K562 (cell line): ENCODE measurements around the gene CRADD. TPM values are rescaled to one million over a fixed set of nuclear protein-coding genes. Genes with fewer than 3 reads are reported as not detected.
A peak's percentile ranks its signal among the peaks of the same experiment; 100 is the strongest.

Experiments used
- ATF1 ChIP-seq, 2 experiments: fragments of 450-650 bp in 1 of 2; IDR thresholded peaks; 2 replicates each; pipeline ENCODE4 v1.6.1; 2016; ENCODE audit warnings: missing compliant biosample characterization in 1 of 2, missing genetic modification characterization in 1 of 2
- DMBX1 ChIP-seq: fragments of 250-450 bp; sonication (Bioruptor Pico); IDR thresholded peaks from 2 replicates; pipeline ENCODE4 v1.8.0; 2022; ENCODE audit warnings: inconsistent platforms, mild to moderate bottlenecking, moderate library complexity, borderline replicate concordance
- DPF2 ChIP-seq: fragments of 450-650 bp; IDR thresholded peaks from 2 replicates; pipeline ENCODE4 v1.6.1; 2016
- ELF1 ChIP-seq: fragments of 200-800 bp; sonication (Bioruptor generic); IDR thresholded peaks from 2 replicates; pipeline ENCODE4 v1.6.1; 2016; ENCODE audit warnings: missing genetic modification characterization, missing compliant biosample characterization
- JUN ChIP-seq, 2 experiments: sonication (generic) in 1 of 2; formaldehyde crosslinking in 1 of 2; IDR thresholded peaks; 2 replicates each; pipeline versions ENCODE4 v1.6.1 to v1.8.0; 2012 to 2022; ENCODE audit warnings: borderline replicate concordance in 2 of 2, mild to moderate bottlenecking in 2 of 2, improper control_type of control experiment in 1 of 2, low read depth in 1 of 2, low read length in 1 of 2, missing genetic modification reagents in 1 of 2
- MAZ ChIP-seq, 2 experiments: fragments of 450-650 bp in 1 of 2; sonication (generic) in 1 of 2; formaldehyde crosslinking; IDR thresholded peaks in 1 of 2; conservative IDR thresholded peaks in 1 of 2; 2 replicates each; pipeline versions ENCODE4 v1.4.0 to v1.5.0; 2020; ENCODE audit warnings: mild to moderate bottlenecking in 1 of 2, missing genetic modification reagents in 1 of 2
- MCM2 ChIP-seq: fragments of 450-650 bp; IDR thresholded peaks from 2 replicates; pipeline ENCODE4 v1.6.1; 2017; ENCODE audit warnings: low read depth, mild to moderate bottlenecking
- MEIS2 ChIP-seq: fragments of 450-650 bp; IDR thresholded peaks from 2 replicates; pipeline ENCODE4 v1.6.1; 2014; ENCODE audit warnings: mild to moderate bottlenecking; ENCODE audit not compliant: partially characterized antibody
- NBN ChIP-seq: fragments of 450-650 bp; IDR thresholded peaks from 2 replicates; pipeline ENCODE4 v1.6.1; 2016; ENCODE audit warnings: low read depth, mild to moderate bottlenecking
- PTTG1 ChIP-seq: fragments of 450-650 bp; IDR thresholded peaks from 2 replicates; pipeline ENCODE4 v1.6.1; 2016; ENCODE audit warnings: low read depth, mild to moderate bottlenecking, missing genetic modification characterization, missing compliant biosample characterization
- RBM25 ChIP-seq: fragments of 200-400 bp; formaldehyde crosslinking; IDR thresholded peaks from 2 replicates; pipeline ENCODE4 v1.6.1; 2018; ENCODE audit warnings: low read length, low read depth, moderate library complexity; ENCODE audit not compliant: severe bottlenecking
- ZBTB17 ChIP-seq: fragments of 450-650 bp; formaldehyde crosslinking; IDR thresholded peaks from 2 replicates; pipeline ENCODE4 v1.4.0; 2020; ENCODE audit warnings: mild to moderate bottlenecking
- ZNF583 ChIP-seq: fragments of 250-450 bp; sonication (Bioruptor Pico); IDR thresholded peaks from 2 replicates; pipeline ENCODE4 v1.4.0; 2020
- ZNF785 ChIP-seq: fragments of 250-450 bp; sonication (Bioruptor Pico); IDR thresholded peaks from 2 replicates; pipeline ENCODE4 v1.4.0; 2020; ENCODE audit warnings: mild to moderate bottlenecking
- polyA plus RNA-seq, 8 experiments: library from polyadenylated mRNA; depleted of rRNA in 4 of 8; stranded (reverse) in 5 of 8; unstranded in 3 of 8; fragments of >200 nt; fragmentation: Nextera tagmentation in 2 of 8; fragmentation: Illumina TruSeq in 1 of 8; extraction: Ambion mirVana in 2 of 8; extraction: Trizol in 1 of 8; gene quantifications; 2 replicates each; pipeline versions ENCODE4 v1.2.1 to v1.2.3, GENCODE V29; 2011 to 2014; ENCODE audit warnings: inconsistent platforms in 1 of 8, missing spikeins in 1 of 8
- total RNA-seq, 7 experiments: library from RNA; depleted of rRNA in 6 of 7; stranded (reverse); fragments of >200 nt in 6 of 7; fragmentation: Illumina TruSeq in 2 of 7; extraction: Trizol in 2 of 7; gene quantifications; 2 replicates each; pipeline versions ENCODE4 v1.2.1 to v1.2.3, GENCODE V29; 2011 to 2021; ENCODE audit warnings: low replicate concordance in 1 of 7
- TF ChIP-seq, protein P1 (sequence below): fragments of 450-650 bp; formaldehyde crosslinking; IDR thresholded peaks from 2 replicates; pipeline ENCODE4 v1.4.0; 2020; ENCODE audit warnings: mild to moderate bottlenecking, moderate library complexity
- TF ChIP-seq, protein P2 (sequence below): fragments of 250-450 bp; sonication (Bioruptor Pico); IDR thresholded peaks from 2 replicates; pipeline ENCODE4 v1.4.0; 2020; ENCODE audit warnings: mild to moderate bottlenecking

CRADD gene
- total and polyA plus RNA-seq, 9 of the 15 experiments (the other 6 are each of a cell fraction or from before 2014, with no cell fraction given): 20.5 to 41.1 (median 25.9) TPM

DNA sequence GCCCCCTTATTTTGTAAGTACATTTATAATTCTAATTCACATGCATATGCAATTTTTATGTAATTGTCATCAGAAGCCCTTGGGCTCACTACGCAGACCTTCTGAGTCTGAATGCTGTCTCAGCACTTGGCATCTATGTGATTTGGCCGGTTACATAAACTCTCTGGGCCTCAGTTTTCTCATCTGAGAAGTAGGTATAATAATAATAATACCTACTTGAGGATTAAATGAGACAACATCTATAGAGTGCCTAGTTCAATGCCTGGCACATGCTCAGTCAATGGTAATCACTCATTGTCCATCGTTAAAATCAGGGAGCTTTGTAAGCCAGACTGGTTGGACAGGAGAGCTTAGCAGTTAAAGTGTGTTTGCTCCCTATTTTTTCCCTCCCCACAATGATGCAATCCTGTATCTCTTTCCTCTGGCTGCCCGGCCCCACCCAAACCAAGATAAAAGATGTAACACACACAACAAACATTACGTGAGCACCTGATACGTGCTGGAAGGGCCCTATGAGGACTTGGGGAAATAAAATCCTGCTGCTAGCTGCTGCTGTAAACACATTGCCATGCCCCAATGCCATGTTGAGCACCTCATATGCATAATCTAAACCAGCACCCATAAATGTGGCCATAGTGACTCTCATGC, 235.0 kb downstream of the CRADD start (continued):
- TF ChIP-seq MAZ (CRISPR knock-in tag; conservative IDR thresholded peaks at IDR 0.05 in 1 of 2, IDR thresholded peaks at IDR 0.05 in 1 of 2) (peak; percentile 76 to 81), ZNF583 (CRISPR knock-in tag) (peak; percentile 84; the same call in 1 of the 2 replicates), RBM25 (peak; percentile 97), PTTG1 (0 out of 2 replicates have a peak, but pooled peaks have one; percentile 7), DMBX1 (CRISPR knock-in tag) (peak; percentile 75; the same call in 1 of the 2 replicates), MCM2 (no peak), DPF2 (peak; percentile 71; the same call in 1 of the 2 replicates), ATF1 (CRISPR knock-in tag; IDR thresholded peaks at IDR 0.05) (no peak), ATF1 (tag; IDR thresholded peaks at IDR 0.05) (peak; percentile 63), JUN (IDR thresholded peaks at IDR 0.05; ENCODE audit: borderline replicate concordance, low read depth, low read length) (peak; percentile 30; the same call in 1 of the 2 replicates), JUN (CRISPR knock-in tag; IDR thresholded peaks at IDR 0.05; ENCODE audit: borderline replicate concordance) (no peak), MEIS2 (peak; percentile 25), ZBTB17 (CRISPR knock-in tag) (peak; percentile 71; the same call in 1 of the 2 replicates), NBN (0 out of 2 replicates have a peak, but pooled peaks have one; percentile 26), ELF1 (tag) (0 out of 2 replicates have a peak, but pooled peaks have one; percentile 14), ZNF785 (CRISPR knock-in tag) (no peak)
- TF ChIP-seq, protein P1, sequence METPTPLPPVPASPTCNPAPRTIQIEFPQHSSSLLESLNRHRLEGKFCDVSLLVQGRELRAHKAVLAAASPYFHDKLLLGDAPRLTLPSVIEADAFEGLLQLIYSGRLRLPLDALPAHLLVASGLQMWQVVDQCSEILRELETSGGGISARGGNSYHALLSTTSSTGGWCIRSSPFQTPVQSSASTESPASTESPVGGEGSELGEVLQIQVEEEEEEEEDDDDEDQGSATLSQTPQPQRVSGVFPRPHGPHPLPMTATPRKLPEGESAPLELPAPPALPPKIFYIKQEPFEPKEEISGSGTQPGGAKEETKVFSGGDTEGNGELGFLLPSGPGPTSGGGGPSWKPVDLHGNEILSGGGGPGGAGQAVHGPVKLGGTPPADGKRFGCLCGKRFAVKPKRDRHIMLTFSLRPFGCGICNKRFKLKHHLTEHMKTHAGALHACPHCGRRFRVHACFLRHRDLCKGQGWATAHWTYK (CRISPR knock-in tag): peak; percentile 52; the same call in 1 of the 2 replicates
- TF ChIP-seq, protein P2, sequence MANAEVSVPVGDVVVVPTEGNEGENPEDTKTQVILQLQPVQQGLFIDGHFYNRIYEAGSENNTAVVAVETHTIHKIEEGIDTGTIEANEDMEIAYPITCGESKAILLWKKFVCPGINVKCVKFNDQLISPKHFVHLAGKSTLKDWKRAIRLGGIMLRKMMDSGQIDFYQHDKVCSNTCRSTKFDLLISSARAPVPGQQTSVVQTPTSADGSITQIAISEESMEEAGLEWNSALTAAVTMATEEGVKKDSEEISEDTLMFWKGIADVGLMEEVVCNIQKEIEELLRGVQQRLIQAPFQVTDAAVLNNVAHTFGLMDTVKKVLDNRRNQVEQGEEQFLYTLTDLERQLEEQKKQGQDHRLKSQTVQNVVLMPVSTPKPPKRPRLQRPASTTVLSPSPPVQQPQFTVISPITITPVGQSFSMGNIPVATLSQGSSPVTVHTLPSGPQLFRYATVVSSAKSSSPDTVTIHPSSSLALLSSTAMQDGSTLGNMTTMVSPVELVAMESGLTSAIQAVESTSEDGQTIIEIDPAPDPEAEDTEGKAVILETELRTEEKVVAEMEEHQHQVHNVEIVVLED (CRISPR knock-in tag): peak; percentile 50; the same call in 1 of the 2 replicates
